ENCODE data around the gene ECEL1.
A peak's percentile ranks its signal among the peaks of the same experiment; 100 is the strongest.
"Not testable (repeated sequence)": the region's sequence is repeated elsewhere in the genome, so short reads cannot be mapped to it uniquely, and the experiment has no call there.

ECEL1 gene

GRCh38 chr2:232448304-232448690, 39.3 kb downstream of the ECEL1 start:
- DNase-seq (ENCODE audit: low spot score) = no peak
- in situ Hi-C loops (cut with MboI; ENCODE audit: low sequenced_read_pairs, unreplicated experiment) = no loop called here

GRCh38 chr2:232447638-232448303, 39.9 kb downstream of the ECEL1 start:
- TF ChIP-seq CTCF (IDR thresholded peaks at IDR 0.05; ENCODE audit: borderline replicate concordance, control extremely low read depth, extremely low read depth, insufficient read depth, missing control alignments) = no peak
- DNase-seq (ENCODE audit: low spot score) = no peak
- in situ Hi-C loops (cut with MboI; ENCODE audit: low sequenced_read_pairs, unreplicated experiment) = no loop called here

More at GRCh38 chr2:232448304-232448690, 39.3 kb downstream of the ECEL1 start:
- TF ChIP-seq CTCF (IDR thresholded peaks at IDR 0.05; ENCODE audit: borderline replicate concordance, control extremely low read depth, extremely low read depth, insufficient read depth, missing control alignments) = no peak

- no peak for TF ChIP-seq CTCF (IDR thresholded peaks at IDR 0.05; ENCODE audit: borderline replicate concordance, control extremely low read depth, extremely low read depth, insufficient read depth, missing control alignments)
- no peak for DNase-seq (ENCODE audit: low spot score)
- in situ Hi-C loops (cut with MboI; ENCODE audit: low sequenced_read_pairs, unreplicated experiment) = no loop called here
Observed at GRCh38 chr2:232447091-232447620, 40.5 kb downstream of the ECEL1 start.

- DNase-seq (ENCODE audit: low spot score); in situ Hi-C loops (cut with MboI; ENCODE audit: low sequenced_read_pairs, unreplicated experiment): not testable (repeated sequence)
Observed at GRCh38 chr2:232446266-232446777, 41.3 kb downstream of the ECEL1 start.

GRCh38 chr2:232445149-232445885, 42.3 kb downstream of the ECEL1 start:
- in situ Hi-C loops (cut with MboI; ENCODE audit: low sequenced_read_pairs, unreplicated experiment); DNase-seq (ENCODE audit: low spot score): not testable (repeated sequence)

GRCh38 chr2:232444409-232445148, 43.1 kb downstream of the ECEL1 start:
- peak; percentile 69 for TF ChIP-seq CTCF (IDR thresholded peaks at IDR 0.05; ENCODE audit: borderline replicate concordance, control extremely low read depth, extremely low read depth, insufficient read depth, missing control alignments)
- DNase-seq (ENCODE audit: low spot score) = peak; percentile 80
- in situ Hi-C loops (cut with MboI; ENCODE audit: low sequenced_read_pairs, unreplicated experiment) = no loop called here

GRCh38 chr2:232443669-232444408, 43.8 kb downstream of the ECEL1 start:
- in situ Hi-C loops (cut with MboI; ENCODE audit: low sequenced_read_pairs, unreplicated experiment); DNase-seq (ENCODE audit: low spot score): not testable (repeated sequence)

GRCh38 chr2:232443047-232443446, 44.6 kb downstream of the ECEL1 start:
- DNase-seq (ENCODE audit: low spot score); in situ Hi-C loops (cut with MboI; ENCODE audit: low sequenced_read_pairs, unreplicated experiment): not testable (repeated sequence)

- in situ Hi-C loops (cut with MboI; ENCODE audit: low sequenced_read_pairs, unreplicated experiment) = not testable (repeated sequence)
Observed at GRCh38 chr2:232442431-232442830, 45.2 kb downstream of the ECEL1 start.

GRCh38 chr2:232441922-232442321, 45.7 kb downstream of the ECEL1 start:
- in situ Hi-C loops (cut with MboI; ENCODE audit: low sequenced_read_pairs, unreplicated experiment); DNase-seq (ENCODE audit: low spot score): not testable (repeated sequence)

More at GRCh38 chr2:232442431-232442830, 45.2 kb downstream of the ECEL1 start:
- DNase-seq (ENCODE audit: low spot score) = not testable (repeated sequence)

All from GM13976 (cell line).